ENCODE results near the gene FBXW4.

GRCh38 chr10:101617824-101618568 is 77.0 kb downstream of the FBXW4 start:
- TF ChIP-seq CTCF (IDR thresholded peaks at IDR 0.05; ENCODE audit: insufficient read depth, low read depth, low read length) (no peak), EZH2 (IDR thresholded peaks at IDR 0.05; ENCODE audit: insufficient read depth, low read length) (no peak)

Measured in astrocyte (in vitro differentiated cells and primary cell).